HG03280 (cell line): ENCODE results near the gene MAPK1.
"Not testable (repeated sequence)": the region's sequence is repeated elsewhere in the genome, so short reads cannot be mapped to it uniquely, and the experiment has no call there.

Experiments
- ATAC-seq: cut with Tn5 transposase; IDR thresholded peaks from one replicate; pipeline ENCODE4 v1.9.1; 2021; ENCODE audit warnings: mild to moderate bottlenecking, moderate library complexity; ENCODE audit not compliant: unreplicated experiment

MAPK1 gene

DNA sequence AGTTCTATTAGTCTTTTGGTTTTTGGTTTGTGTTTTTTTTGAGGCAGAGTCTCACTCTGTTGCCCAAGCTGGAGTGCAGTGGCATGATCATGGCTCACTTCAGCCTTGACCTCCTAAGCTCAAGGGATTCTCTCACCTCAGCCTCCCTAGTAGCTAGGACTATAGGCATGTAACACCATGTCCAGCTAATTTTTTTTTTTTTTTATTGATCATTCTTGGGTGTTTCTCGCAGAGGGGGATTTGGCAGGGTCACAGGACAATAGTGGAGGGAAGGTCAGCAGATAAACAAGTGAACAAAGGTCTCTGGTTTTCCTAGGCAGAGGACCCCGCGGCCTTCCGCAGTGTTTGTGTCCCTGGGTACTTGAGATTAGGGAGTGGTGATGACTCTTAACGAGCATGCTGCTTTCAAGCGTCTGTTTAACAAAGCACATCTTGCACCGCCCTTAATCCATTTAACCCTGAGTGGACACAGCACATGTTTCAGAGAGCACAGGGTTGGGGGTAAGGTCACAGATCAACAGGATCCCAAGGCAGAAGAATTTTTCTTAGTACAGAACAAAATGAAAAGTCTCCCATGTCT lies 15.4 kb upstream of the MAPK1 start:
- ATAC-seq, result not testable (repeated sequence)

- ATAC-seq, result no peak
These were observed 14.7 kb upstream of the MAPK1 start for GRCh38 chr22:21881841-21882753.

GRCh38 chr22:21876486-21877176 lies 9.2 kb upstream of the MAPK1 start:
- no peak for ATAC-seq

GRCh38 chr22:21874953-21875352 lies 7.5 kb upstream of the MAPK1 start:
- not testable (repeated sequence) for ATAC-seq

GRCh38 chr22:21873619-21874018 lies 6.2 kb upstream of the MAPK1 start:
- no peak for ATAC-seq

DNA sequence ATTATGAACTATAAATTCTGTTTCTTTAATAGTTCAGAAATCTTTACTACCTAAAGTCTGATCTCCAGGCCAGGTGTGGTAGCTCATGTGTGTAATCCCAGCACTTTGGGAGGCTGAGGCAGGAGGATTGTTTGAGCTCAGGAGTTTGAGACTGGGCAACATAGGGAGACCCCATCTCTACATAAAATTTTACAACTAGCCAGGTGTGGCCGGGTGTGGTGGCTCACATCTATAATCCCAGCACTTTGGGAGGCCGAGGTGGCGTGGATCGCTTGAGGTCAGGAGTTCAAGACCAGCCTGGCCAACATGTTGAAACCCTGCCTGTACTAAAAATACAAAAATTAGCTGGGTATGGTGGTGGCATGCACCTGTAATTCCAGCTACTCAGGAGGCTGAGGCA lies 5.3 kb upstream of the MAPK1 start:
- not testable (repeated sequence) for ATAC-seq

- no peak for ATAC-seq
These were observed 1.2 kb upstream of the MAPK1 start for GRCh38 chr22:21868651-21869050.

DNA sequence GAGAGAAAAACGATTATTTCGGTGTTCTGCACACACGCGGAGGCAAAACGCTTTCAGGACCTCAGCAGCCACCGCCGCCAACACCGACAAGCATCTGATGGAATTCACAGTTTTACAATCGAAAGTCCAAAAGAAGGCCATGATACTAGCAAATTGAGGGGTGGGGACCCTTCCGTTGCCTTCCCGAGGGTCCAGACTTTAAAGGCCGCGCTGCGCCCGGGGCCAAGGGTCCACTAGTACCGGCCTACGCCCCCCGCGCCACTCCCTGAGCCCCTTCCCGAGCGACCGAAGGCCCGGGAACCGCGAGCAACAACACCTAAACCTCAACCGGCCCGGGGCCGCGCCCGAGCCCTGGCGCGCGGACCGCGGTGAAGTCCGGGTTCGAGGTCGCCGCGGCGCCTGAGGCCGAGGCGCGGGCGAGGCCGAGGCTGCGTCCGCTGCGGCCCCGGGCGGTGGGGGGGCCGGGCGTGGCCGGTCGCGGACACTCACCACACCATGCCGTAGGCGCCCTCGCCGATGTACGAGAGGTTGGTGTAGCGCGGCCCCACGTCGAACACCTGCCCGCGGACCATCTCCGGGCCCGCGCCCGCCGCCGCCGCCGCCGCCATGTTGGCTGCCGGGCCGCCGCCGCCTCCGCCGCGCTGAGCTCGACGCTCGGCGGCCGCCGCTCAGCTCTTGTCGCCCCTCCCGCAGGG lies 465 bp downstream of the MAPK1 start:
- peak; percentile 6 for ATAC-seq

DNA sequence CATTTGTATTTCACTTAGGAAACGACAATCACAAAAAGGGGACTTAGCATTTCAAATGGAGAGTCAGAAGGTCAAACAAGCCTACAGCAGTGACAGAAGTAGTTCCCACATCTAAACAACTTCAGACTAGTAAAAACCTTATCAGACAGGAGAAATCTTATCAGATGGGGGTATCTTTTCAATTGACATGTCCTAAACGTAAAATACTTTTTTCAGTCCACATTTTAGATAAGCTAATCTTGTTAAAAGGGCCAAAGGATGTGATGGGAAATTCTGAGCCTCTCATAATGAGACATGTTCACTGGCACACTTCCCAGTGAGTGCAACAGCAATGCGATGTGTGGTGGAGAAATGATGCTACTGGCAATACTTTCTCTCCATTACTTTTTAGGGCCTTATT lies 2.4 kb downstream of the MAPK1 start:
- no peak for ATAC-seq

- no peak for ATAC-seq
These were observed 4.8 kb downstream of the MAPK1 start for GRCh38 chr22:21862386-21863245.

DNA sequence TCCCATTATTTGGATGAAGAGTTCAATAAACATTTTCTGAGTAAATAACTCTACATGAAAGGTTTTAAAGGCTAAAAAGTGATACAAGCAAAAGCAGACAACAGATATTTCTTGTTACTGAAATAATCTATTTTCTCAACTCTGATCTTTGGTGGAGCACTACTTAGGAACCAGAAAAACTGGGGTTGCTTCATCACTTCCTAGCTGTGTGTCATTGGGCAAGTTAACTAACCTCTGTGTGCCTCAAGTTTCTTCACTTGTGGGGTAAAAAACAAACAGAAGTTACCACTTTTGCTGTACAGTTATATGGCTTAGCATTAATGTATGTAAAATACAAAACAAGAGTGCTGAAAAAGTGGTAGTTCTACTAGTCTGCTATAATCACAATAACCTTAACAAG lies 5.6 kb downstream of the MAPK1 start:
- ATAC-seq, result no peak

DNA sequence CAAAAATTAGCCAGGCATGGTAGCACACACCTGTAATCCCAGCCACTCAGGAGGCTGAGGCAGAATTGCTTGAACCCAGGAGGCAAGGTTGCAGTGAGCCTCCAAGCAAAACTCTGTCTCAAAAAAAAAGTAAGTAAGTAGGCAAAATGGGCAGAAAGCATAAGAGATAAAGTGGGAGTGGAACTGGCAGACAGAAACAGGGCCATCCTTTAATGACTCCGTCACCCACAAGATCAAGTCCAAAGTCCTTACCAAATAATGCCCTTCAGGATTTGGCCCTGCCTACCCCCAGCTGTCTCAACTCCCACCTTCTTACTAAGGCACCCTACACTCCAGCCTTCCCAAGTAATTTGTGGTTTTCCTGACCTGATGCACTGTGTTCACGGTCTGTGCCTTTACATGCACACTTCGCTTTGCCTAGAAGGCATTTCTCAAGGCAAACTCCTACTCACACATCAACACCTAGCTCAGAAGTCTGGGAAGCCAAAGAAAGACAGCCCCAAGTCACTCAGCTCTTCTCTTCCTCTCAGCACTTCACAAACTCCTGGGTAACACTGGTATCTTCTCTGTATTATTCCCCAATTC lies 6.1 kb downstream of the MAPK1 start:
- no peak for ATAC-seq

DNA sequence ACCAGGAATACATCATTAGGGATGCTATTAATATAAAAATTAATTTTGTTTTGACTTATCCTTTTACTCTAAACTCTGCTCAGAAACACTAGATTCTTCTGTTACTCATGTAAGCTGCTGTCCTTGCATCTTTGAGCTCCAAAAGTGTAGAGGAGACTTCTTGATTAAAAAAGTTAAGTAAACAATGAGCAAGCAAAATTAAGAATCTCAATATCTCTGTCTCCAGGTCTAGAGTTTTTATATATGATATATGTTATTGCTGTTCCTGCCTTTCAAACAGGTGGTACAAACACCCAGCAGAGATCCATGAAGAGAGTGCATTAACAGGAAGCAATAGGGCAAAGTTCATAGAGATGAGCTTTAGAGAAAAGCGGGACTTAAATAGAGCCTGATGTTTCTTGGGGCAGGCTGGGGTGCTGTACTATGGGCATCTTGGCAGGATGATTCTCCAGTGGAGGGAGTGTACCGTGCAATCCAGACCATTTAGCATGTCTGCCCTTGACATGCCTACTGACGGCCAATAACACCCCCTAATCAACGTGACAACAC lies 6.9 kb downstream of the MAPK1 start:
- no peak for ATAC-seq

DNA sequence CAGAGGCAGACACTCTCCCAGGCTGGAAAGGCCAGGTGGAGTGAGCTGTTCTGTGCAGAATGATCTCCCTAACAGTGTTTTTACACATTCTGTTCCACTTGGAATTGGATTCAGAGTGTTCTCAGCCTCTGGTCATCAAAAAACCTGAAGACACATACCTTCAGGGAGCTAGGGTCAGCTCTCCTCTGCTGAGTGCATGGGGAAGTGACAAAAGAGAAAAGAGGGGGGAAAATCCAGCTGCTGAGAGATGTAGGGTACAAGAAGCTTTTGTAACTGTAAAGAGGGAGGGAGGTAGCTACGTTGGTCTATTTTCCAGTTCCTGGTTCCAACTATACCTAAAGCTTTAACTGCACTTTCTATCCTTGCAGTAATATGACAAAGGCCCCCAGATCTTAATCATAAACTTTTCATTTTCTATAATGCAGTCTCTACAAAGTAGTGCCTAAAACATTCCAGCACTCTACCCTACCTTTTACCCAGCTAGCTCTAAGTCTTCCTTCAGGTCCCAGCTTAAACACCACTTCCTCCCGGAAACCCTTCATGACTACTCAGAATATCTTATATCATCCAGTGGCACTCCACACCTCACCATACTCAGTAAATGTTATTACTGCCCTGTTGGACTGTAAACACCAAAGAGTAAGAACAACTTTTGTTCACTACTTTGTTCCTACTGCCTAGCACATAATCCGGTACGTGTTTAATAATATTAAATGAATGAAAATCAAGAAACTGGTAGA lies 9.2 kb downstream of the MAPK1 start:
- ATAC-seq, result no peak

GRCh38 chr22:21857481-21857914 lies 9.9 kb downstream of the MAPK1 start:
- no peak for ATAC-seq

DNA sequence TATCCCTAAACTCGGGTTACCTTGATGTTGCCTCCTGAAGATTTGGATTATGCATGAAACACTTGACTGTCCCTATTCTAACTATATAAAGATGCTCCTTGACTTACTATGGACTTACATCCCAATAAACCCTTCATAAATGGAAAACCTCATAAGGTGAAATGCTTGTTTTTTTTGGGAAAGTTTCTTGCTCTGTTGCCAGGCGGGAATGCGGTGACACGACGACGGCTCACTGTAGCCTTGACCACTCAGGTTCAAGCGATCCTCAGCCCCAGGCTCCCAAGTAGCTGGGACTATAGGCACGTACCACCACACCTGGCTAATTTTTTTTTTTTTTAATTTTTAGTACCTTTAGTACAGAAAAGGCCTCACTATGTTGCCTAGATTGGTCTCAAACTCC lies 10.6 kb downstream of the MAPK1 start:
- ATAC-seq, result no peak

DNA sequence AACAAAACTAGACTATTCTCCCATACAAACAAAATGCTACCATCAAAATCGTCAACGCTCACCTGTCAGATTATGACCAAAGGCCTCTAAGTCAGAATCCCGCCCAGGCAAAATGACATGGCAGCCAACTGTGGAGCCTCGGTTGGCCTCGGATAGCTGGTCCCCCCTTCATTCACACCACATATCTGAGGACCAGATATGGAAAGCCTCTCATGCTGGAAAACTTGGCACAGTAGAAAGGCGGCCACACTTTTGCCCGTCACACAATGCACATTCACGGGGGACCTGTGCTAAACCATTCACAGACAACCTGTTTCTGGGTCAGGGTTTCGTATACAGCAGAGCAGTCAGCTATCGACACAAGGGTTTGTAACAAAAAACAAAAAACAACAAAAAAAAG lies 11.2 kb downstream of the MAPK1 start:
- ATAC-seq, result no peak

DNA sequence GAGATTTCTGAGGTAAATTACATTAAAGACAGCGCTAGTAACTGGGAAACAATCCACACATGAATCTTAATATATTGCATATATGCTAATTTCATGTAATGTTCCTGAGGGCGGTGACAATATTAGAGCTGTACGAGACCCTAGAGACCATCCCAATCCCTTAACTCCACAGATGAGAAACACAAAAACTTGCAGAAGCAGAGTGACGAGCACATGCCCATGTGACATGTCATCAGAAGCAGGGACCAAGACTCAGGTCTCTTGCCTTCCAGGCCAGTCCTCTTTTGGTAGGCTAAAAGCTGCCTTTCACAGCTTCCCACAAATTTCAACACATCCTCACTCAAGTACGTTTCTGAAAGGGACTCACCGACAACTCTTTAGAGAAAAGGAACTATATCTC lies 11.8 kb downstream of the MAPK1 start:
- ATAC-seq, result no peak

GRCh38 chr22:21850660-21851059 lies 16.8 kb downstream of the MAPK1 start:
- ATAC-seq, result no peak
